ENCODE data around the gene RXRB. TPM values are rescaled to one million over a fixed set of nuclear protein-coding genes. Genes with fewer than 3 reads are reported as not detected.

Gene RXRB
- total RNA-seq, 4 donors from 2014 or later, result 17.8 to 27.3 (median 24.9) TPM

DNA sequence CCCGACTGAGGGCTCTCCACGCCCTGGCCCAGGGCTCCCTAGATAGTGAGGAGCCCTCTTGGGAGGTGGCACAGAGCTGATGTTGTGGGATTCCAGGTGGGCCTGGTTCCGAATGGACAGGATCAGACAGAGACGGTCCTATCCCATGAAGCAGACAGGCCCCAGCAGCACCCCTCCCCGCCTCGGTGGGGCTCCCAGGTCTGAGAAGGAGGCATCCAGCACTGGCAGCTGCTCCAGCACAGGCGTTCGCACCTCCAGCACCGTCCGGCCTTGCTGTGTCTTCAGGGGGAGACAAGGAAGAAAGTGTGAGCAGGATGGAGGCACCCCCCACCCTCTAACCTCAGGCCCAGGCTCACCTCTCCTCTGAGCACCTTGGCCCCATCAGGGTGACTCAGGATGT, 36.9 kb downstream of the RXRB start:
- peak in 1 of 2 donors; percentile 83 for DNase-seq (ENCODE audit: low spot score in 2 of 2)
- WGBS, 2 donors, result 59 to 61% methylated on average over 8 to 9 of the region's 10 CpGs
- TF ChIP-seq, protein P1, sequence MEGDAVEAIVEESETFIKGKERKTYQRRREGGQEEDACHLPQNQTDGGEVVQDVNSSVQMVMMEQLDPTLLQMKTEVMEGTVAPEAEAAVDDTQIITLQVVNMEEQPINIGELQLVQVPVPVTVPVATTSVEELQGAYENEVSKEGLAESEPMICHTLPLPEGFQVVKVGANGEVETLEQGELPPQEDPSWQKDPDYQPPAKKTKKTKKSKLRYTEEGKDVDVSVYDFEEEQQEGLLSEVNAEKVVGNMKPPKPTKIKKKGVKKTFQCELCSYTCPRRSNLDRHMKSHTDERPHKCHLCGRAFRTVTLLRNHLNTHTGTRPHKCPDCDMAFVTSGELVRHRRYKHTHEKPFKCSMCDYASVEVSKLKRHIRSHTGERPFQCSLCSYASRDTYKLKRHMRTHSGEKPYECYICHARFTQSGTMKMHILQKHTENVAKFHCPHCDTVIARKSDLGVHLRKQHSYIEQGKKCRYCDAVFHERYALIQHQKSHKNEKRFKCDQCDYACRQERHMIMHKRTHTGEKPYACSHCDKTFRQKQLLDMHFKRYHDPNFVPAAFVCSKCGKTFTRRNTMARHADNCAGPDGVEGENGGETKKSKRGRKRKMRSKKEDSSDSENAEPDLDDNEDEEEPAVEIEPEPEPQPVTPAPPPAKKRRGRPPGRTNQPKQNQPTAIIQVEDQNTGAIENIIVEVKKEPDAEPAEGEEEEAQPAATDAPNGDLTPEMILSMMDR (IDR thresholded peaks at IDR 0.05), result no peak
- TF ChIP-seq POLR2A (IDR thresholded peaks at IDR 0.05), result no peak
- intact Hi-C loops (cut with DNase I; ENCODE audit: low total_unique reads), result no loop called here
- no peak overlapping the region for H3K4me3 ChIP-seq (ENCODE audit: low read depth, poor library complexity, severe bottlenecking)

- H3K4me3 ChIP-seq (ENCODE audit: low read depth, poor library complexity, severe bottlenecking), result no peak overlapping the region
- intact Hi-C loops (cut with DNase I; ENCODE audit: low total_unique reads), result no loop called here
- 4 to 6% methylated on average over 40 to 56 of the region's 58 CpGs for WGBS, 2 donors
- no peak for TF ChIP-seq POLR2A (IDR thresholded peaks at IDR 0.05)
- TF ChIP-seq, protein P1 (IDR thresholded peaks at IDR 0.05), result peak in 1 of 3 donors; percentile 76
- DNase-seq (ENCODE audit: low spot score in 2 of 2), result peak; percentile 63 to 96
Observed at GRCh38 chr6:33161354-33162331, 38.8 kb downstream of the RXRB start.

DNA sequence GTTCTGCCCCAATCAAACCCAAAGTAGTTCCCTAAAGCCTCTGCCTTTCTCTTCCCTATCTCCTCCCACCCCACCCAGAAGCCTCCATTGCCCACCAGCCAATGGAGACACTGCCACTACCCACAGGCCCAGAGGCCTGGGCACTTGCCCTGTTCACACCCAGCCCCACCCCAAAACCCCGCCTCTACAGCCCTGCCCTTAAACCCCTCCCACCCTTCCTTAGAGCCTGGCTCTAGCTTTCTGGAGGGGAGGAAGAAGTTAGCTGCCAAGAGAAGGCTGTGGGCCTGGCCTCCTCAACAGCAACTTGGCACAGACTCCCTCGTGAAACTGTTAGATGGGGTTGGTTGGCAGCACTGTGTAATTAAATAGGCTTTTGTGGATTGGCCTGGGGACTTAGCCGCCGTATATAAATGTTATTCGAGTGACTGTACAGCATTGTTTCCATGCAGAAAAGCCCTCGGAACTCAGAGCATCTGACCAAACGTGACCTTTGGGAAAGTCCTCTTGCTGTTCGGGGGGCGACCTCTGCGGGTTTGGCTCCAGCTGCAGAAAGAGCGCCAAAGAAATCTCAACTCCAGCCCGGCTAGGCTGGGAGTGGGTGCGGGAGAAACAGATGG, 39.6 kb downstream of the RXRB start:
- intact Hi-C loops (cut with DNase I; ENCODE audit: low total_unique reads), result no loop called here
- H3K4me3 ChIP-seq (ENCODE audit: low read depth, poor library complexity, severe bottlenecking), result no peak overlapping the region
- 21 to 23% methylated on average over 13 of the region's 13 CpGs for WGBS, 2 donors
- TF ChIP-seq POLR2A (IDR thresholded peaks at IDR 0.05), result no peak
- TF ChIP-seq, protein P1 (IDR thresholded peaks at IDR 0.05), result no peak
- DNase-seq (ENCODE audit: low spot score in 2 of 2), result peak; percentile 38 to 84

DNA sequence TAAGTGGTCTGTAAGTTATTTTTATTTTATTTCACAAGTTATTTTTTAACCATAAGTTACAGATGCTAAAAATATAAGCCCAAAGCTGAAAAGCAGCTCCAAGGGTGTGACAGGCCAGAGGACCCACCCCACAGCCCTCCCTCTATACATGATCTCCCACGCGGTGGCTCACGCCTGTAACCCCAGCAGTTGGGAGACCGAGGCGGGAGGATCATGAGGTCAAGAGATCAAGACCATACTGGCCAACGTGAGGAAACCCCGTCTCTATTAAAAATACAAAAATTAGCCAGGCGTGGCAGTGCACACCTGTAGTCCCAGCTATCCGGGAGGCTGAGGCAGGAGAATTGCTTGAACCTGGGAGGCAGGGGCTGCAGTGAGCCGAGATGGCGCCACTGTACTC, 40.4 kb downstream of the RXRB start:
- peak in 1 of 2 donors; percentile 60 for DNase-seq (ENCODE audit: low spot score in 2 of 2)
- no peak for TF ChIP-seq POLR2A (IDR thresholded peaks at IDR 0.05)
- TF ChIP-seq, protein P1 (IDR thresholded peaks at IDR 0.05), result no peak
- intact Hi-C loops (cut with DNase I; ENCODE audit: low total_unique reads), result no loop called here

DNA sequence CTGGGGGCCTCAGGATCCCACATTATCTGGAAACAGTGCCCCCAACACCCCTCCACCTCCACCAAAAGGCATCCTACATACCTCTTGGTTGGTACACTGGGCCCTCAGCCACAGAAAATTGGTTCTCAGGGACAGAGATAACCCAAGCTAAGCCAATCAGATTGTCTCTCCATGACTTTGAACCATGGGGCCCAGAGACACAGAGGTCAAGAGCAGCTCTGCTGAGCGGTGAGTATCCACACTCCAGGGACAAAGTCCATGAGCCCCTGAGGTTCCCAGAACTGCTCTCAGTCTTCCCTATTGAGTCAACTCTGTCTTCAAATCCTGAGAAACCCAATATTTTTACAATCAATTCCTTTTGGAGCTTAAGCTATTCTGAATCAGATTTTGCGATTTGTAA, 43.5 kb downstream of the RXRB start:
- 97 to 100% methylated on average over 2 of the region's 2 CpGs for WGBS, 2 donors
- intact Hi-C loops (cut with DNase I; ENCODE audit: low total_unique reads), result no loop called here
- no peak for DNase-seq (ENCODE audit: low spot score in 2 of 2)
- TF ChIP-seq, protein P1 (IDR thresholded peaks at IDR 0.05), result no peak
- TF ChIP-seq POLR2A (IDR thresholded peaks at IDR 0.05), result no peak
- H3K4me3 ChIP-seq (ENCODE audit: low read depth, poor library complexity, severe bottlenecking), result no peak overlapping the region

More for the DNA sequence above, 40.4 kb downstream of the RXRB start:
- H3K4me3 ChIP-seq (ENCODE audit: low read depth, poor library complexity, severe bottlenecking), result no peak overlapping the region
- 91 to 92% methylated on average over 11 of the region's 11 CpGs for WGBS, 2 donors

All from lower leg skin (tissue), 4 donors.